ENCODE results near the gene SCYGR5.
"Not testable (repeated sequence)": the region's sequence is repeated elsewhere in the genome, so short reads cannot be mapped to it uniquely, and the experiment has no call there.

The SCYGR5 gene

DNA sequence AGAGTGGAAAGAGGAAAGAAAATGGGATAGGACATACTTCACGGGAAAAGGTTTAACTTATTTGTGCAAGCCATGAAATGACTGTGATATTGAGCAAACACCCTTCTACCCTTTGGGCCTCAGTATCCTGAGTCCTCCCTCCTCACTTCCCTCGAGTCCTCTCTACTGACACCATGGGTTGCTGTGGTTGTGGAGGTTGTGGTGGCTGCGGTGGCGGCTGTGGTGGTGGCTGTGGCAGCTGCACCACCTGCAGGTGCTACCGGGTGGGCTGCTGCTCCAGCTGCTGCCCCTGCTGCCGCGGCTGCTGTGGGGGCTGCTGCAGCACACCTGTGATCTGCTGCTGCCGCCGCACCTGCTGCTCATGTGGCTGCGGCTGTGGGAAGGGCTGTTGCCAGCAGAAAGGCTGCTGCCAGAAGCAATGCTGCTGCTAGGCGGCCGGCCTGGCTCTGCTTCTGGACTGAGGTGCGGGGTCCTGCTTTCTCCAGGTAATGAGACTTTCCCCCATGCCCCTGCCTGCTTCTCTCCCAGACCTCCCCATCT is at the start of gene SCYGR5:
SCYGR5 (plus strand) TSS at position 174 of the 540 bp plus-strand sequence; CDS start at position 174, 0 bp downstream.
- DNase-seq, result not testable (repeated sequence)

DNA sequence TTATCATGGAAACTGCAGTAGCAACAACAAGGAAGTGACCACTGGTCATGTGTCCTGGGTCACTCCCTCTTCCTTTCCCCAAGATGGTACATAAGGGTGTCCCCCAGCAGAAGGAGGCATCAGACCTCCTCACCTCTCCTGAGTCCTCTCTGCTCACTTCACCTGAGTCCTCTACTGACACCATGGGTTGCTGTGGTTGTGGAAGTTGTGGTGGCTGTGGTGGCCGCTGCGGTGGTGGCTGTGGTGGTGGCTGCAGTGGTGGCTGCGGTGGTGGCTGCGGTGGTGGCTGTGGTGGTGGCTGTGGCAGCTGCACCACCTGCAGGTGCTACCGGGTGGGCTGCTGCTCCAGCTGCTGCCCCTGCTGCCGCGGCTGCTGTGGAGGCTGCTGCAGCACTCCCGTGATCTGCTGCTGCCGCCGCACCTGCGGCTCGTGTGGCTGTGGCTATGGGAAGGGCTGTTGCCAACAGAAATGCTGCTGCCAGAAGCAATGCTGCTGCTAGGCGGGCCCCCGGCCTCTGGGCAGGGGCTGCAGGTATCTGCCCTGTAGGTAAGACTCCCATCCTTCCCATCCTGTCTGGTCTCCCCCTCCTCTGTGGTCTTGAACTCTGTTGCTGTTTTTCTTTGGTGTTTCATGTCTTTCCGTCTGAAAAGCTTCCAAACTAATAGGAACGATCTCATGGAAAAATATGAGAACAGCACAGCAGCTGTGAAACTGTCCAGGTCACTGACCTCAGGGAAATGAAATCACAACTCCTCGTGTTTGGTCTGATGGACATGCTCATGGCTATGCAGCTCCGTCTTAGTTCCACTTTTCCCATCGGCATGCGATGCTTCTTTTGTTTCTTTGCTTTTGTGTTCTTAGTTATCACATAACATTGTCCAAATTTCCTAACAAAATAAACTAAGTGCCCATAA is 49.0 kb upstream of the SCYGR5 start, which contains the start of gene SCYGR4:
SCYGR4 (plus strand) TSS at position 183 of the 915 bp plus-strand sequence; CDS start at position 183, 0 bp downstream.
- DNase-seq, result no peak

- no peak for DNase-seq
Observed at GRCh38 chr2:227623226-227623625, 43.4 kb upstream of the SCYGR5 start.

DNA sequence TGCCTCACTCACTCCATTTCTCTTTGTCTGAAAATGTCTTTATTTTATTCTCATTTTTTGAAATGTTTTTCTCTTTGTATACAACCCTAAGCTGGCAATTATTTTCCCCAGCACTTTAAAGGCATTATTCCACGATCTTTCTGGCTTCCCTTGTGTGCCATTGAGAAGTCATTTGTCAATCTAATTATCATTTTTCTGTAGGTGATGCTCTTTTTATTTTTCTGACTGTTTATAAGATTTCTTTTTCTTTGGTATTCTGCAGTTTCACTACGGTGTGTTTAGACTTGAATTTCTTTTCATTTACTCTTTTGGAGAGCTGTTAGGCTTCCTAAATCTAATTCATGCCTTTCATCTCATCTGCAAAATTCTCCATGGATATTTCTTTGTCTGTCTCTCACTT is 41.2 kb upstream of the SCYGR5 start:
- no peak for DNase-seq

- DNase-seq, result no peak
Observed at GRCh38 chr2:227626580-227627151, 39.9 kb upstream of the SCYGR5 start.

- DNase-seq, result no peak
Observed at GRCh38 chr2:227627769-227628168, 38.8 kb upstream of the SCYGR5 start.

DNA sequence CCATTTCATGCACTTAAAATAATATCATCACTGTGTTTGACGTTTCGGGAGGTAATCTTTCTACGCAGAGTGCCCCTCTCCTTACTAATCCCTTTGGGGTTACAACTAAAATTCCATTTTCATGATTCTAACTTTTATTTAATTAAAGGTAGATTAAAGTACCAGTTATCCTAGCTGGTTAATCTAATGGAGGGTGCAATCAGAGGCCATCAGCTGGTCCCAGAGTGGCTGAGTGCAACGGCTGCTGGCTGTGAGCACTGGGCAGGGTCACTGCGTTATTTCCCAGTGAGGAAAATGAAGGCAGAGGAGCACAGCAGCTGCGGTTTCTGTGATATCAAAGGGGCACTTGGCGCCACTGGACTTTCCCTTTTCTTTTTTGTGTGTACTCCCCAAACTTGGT is 37.2 kb upstream of the SCYGR5 start:
- DNase-seq, result no peak

- DNase-seq, result no peak
Observed at GRCh38 chr2:227630322-227630721, 36.3 kb upstream of the SCYGR5 start.

DNA sequence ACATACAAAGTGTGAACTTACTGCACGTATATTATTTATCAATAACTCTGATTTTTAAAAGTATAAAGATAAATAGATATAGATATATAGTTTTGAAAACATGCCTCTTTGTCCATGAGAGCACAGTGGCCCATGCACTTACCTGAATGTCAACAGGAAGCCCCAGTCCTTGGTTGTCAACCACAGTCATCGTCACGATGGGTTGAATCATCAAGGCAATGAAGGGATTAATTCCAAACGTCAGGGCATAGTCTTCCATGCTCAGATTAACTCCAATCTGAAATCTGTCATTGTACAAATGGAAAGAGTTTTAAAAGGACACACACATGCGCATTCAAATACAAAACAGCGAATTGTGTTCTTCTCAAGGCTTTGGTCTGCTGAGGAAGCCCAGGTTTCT is 33.8 kb upstream of the SCYGR5 start:
- DNase-seq, result no peak

- DNase-seq, result no peak
Observed at GRCh38 chr2:227634201-227634600, 32.4 kb upstream of the SCYGR5 start.

DNA sequence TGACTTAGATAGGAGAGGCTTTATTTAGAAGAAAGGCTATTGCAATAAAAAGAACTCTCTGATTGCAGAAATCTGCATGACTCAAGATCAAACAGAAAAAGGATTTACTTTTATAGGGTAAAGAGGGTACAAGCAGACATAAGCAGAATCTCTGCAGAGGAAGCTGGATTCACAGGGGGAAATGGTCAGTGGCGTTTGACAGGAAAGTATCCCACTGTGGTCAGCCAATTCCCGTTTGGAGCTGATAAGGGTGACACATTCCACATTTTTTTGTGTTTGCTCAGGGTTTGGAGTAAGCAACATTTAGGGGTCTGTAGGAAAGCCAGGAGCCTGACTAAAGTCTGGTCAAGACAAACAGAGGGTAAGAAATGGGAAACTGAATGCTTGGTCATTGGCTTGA is 23.9 kb upstream of the SCYGR5 start:
- DNase-seq, result no peak

DNA sequence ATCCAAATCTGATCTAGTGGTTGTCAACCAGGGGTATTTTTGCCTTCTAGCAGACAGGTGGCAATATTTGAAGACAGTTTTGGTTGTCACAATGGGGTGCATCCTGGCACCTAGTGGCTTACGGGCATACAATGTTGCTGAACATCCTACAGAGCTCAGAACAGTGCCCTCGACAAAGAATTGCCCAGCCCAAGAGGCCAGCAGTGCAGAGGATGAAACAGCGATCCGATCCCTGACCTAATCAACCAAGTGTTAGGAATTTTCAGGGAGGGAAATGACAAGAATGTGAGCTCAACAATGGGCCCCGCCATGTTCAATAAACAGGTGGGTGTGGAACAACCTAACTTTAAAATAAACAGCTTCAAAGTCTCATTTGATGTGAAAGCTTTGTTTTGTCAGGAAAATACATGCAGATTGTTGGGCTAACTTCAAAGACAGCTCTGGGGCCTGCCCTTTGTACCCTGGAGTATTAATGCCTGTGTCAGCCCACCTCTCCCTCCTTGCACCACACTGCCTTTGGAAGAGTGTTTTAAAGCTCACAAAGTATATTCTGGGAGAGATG is 22.5 kb upstream of the SCYGR5 start:
- DNase-seq, result no peak

- no peak for DNase-seq
Observed at GRCh38 chr2:227653419-227653818, 13.2 kb upstream of the SCYGR5 start.

DNA sequence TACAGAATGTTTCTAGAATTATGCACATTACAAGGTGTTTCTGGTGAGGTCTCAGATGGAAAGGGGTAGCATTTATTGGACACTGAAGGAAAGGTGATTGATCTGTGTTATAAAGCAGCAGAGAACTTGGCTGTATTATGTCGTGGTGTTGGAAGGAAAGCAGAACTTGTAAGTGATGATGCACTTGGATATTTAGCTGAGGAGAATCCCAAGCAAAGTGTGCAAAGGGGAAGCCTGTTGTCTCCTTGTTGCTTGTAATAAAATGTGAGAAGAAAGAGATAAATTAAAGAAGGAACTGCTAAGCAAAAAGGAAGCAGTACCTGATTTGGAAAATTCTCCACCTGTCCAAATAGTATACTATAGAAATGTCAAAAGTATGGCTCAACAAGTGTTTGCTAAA is 12.2 kb upstream of the SCYGR5 start:
- DNase-seq, result no peak

DNA sequence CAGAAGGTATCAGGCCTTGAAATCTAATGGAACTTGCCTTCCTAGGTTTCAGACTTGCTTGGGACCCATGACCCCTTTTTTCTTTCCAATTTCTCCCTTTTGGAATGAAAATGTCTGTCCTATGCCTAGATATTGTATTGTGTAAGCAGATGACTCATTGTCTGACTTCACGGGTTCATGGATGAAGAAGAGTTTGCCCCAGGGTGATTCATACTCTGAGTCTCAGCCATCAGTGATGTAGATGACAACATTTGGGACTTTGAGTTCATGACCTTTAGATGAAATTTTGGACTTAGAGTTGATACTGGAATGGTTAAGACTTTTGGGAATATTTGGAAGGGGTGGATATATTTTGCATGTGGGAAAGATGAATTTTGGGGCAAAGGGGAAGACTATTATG is 11.2 kb upstream of the SCYGR5 start:
- no peak for DNase-seq

DNA sequence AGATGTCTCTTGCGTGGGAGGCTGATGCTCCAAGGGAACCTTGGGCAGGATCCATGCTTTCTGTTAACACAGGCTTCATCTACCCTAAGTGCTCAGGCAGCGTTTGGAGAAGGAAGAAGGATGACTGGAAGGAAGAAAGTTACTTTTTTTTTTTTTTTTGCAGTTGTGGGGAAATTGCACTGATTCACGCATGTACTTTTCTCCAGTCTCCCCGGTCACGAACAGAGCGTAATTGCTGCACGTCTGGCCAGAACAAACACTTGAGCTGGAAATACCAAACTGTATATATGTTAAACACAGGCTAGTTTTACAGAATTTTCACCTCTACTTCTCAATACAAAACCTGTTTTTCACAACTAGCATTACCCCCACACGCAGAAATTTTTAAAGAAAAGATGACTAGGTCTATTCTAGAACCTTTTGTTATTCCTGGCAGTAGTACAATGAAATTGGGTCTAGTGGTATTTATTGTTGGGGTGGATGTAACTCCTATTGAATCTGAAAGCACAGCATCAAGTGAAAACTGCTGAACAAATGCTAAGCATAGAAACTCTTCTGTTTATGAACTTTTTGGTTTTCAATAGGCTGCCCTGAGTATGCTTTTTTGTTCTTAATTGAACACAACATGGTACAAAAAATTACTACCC is 9.3 kb upstream of the SCYGR5 start:
- no peak for DNase-seq

DNA sequence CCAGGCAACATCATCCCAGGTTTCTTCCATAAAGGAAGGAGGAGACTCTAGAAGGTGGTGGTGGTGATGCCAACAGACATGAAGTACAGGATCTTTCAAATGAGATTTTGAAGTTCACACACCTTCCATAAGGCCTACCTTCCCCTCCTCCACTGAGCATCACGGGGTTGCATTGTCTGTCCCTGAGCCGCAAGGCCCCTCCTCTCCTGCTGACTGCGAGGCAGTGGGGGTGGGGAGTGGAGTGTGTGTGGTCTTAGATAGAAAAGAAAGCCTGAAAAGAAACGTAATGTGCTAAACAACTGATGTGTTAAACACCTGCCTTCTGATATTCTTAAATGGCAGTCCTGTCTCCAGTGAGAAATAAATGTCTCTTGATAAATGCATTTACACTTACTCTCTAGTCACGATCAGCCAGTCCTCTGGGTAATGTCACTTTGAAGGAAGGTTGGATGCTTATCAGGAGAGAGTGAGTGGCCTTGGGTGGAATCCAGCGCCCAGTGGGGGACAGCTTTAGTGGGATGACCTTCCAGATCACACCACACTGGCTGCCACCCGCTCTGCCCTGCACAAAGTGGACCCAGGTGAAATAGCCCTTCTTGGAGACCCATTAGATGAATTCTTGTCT is 5.5 kb upstream of the SCYGR5 start:
- DNase-seq, result no peak

GRCh38 chr2:227661827-227662226 is 4.8 kb upstream of the SCYGR5 start:
- DNase-seq, result no peak

DNA sequence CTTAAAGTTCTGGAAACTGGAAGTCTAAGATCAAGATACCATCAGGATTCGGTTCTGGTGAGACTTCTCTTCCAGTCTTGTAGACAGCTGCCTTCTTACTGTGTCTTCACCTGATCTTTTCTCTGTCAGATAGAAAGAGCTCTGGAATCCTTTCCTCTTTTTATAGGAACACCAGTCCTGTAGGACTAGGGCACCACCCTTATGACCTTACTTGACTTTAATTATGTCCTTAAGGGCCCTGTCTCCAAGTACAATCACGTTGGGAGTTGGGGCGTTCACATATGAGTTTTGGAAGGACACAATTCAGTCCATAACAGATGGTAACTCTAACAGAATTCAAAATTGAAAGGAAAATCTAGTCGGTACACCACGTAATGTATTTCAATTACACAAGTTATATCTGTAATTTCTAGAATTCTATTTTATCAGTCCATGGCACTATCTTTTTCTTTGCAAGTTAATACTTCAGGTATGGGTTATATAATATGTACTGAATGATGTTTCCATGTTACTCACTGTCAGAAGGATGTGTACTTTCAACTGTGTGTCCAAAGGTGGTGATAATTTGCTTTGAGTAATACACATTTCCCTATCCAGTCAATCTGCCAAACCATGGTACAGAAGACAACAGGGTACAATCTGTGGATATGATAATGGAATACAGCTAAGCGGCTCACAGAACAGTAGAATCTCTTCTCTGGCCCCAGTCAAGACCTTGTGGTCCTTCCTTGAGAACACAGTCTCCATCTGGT is 1.2 kb upstream of the SCYGR5 start:
- no peak for DNase-seq

- no peak for DNase-seq
Observed at GRCh38 chr2:227671170-227671905, 4.7 kb downstream of the SCYGR5 start.

DNA sequence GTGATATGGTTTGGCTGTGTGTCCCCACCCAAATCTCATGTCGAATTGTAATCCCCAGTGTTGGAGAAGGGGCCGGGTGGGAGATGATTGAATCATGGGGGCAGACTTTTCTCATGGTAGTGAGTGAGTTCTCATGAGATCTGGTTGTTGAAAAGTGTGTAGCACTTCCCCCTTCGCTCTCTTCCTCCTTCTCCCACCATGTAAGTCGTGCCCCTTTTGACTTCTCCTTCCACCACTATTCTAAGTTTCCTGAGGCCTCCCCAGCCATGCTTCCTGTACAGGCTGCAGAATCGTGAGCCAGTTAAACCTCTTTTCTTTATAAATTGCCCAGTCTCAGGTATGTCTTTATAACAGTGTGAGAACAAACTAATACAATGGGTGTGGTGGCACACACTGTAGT is 7.0 kb downstream of the SCYGR5 start:
- DNase-seq, result not testable (repeated sequence)
